A549 (cell line): ENCODE results near the gene SLC31A1. TPM values are rescaled to one million over a fixed set of nuclear protein-coding genes. Genes with fewer than 3 reads are reported as not detected.

Source experiments
- ATAC-seq, 2 experiments: fragments of 200-7000 bp in 1 of 2; fragments of >200 bp in 1 of 2; cut with Nextera tagmentation in 1 of 2; cut with Tn5 transposase in 1 of 2; 3 replicates each; pipeline versions ENCODE4 v1.8.0 to v1.9.1; 2018 to 2020; ENCODE audit warnings: mild to moderate bottlenecking in 1 of 2, moderate library complexity in 1 of 2
- CTCF ChIA-PET: fragments of 300-600 bp; sonication (Branson Sonifier 250); formaldehyde crosslinking; extraction: SDS; loops from one replicate; lab custom pipeline; 2021; ENCODE audit warnings: antibody characterized with exemption, inconsistent platforms; lab: Yijun Ruan, JAX
- POLR2A ChIA-PET: fragments of 350-600 bp; formaldehyde crosslinking; extraction: SDS; loops from one replicate; lab custom pipeline; 2021; ENCODE audit warnings: antibody characterized with exemption, inconsistent platforms; lab: Yijun Ruan, JAX
- DNase-seq, 2 experiments: peaks; one replicate each; pipeline versions ENCODE4 v3.0.0 to v3.0.0-alpha.2; 2011 to 2016; ENCODE audit warnings: low read depth in 1 of 2, low spot score in 1 of 2
- FAIRE-seq: peaks from 2 replicates; lab custom pipeline; 2011; peaks lifted over from hg19 to GRCh38; lab: Jason Lieb, UNC
- H3K27ac ChIP-seq, 2 experiments: fragments of >200 bp; sonication (Bioruptor Twin); formaldehyde crosslinking; 3 replicates each; pipeline ENCODE4 v1.5.1; 2016 to 2017
- H3K4me1 ChIP-seq: fragments of >200 bp; sonication (Bioruptor Twin); formaldehyde crosslinking; 3 replicates; pipeline ENCODE4 v1.6.1; 2016
- H3K4me2 ChIP-seq: fragments of >200 bp; sonication (Bioruptor Twin); formaldehyde crosslinking; 3 replicates; pipeline ENCODE4 v1.6.1; 2016
- H3K4me3 ChIP-seq: fragments of >200 bp; sonication (Bioruptor Twin); formaldehyde crosslinking; 3 replicates; pipeline ENCODE4 v1.5.1; 2016
- H3K9me3 ChIP-seq: fragments of >200 bp; sonication (Bioruptor Twin); formaldehyde crosslinking; 3 replicates; pipeline ENCODE4 v1.6.1; 2016
- CBX2 ChIP-seq: fragments of 200-600 bp; sonication (generic); IDR thresholded peaks from 2 replicates; pipeline ENCODE4 v1.6.1; 2016; ENCODE audit warnings: low read depth, mild to moderate bottlenecking, borderline replicate concordance
- CBX8 ChIP-seq: fragments of 200-600 bp; sonication (generic); IDR thresholded peaks from 2 replicates; pipeline ENCODE4 v1.6.1; 2016
- CEBPB ChIP-seq, 2 experiments: fragments of >200 bp in 1 of 2; sonication (Bioruptor Twin) in 1 of 2; formaldehyde crosslinking in 1 of 2; IDR thresholded peaks; 2 replicates each; pipeline ENCODE4 v1.6.1; 2012 to 2016
- CHD2 ChIP-seq: fragments of 150-350 bp; IDR thresholded peaks from 2 replicates; pipeline ENCODE4 v1.6.1; 2014; ENCODE audit warnings: low read length; ENCODE audit not compliant: partially characterized antibody
- CHD4 ChIP-seq: fragments of 200-600 bp; sonication (generic); IDR thresholded peaks from 2 replicates; pipeline ENCODE4 v1.6.1; 2016; ENCODE audit warnings: antibody characterized with exemption, mild to moderate bottlenecking, borderline replicate concordance
- EHF ChIP-seq: fragments of 250-450 bp; sonication (Bioruptor Pico); IDR thresholded peaks from 2 replicates; pipeline ENCODE4 v1.5.0; 2020; ENCODE audit warnings: mild to moderate bottlenecking
- EHMT2 ChIP-seq: fragments of 200-600 bp; sonication (generic); IDR thresholded peaks from 2 replicates; pipeline ENCODE4 v1.6.1; 2016; ENCODE audit warnings: antibody characterized with exemption, low read depth, mild to moderate bottlenecking, moderate library complexity
- ELK1 ChIP-seq: fragments of 150-350 bp; IDR thresholded peaks from 2 replicates; pipeline ENCODE4 v1.6.1; 2014; ENCODE audit warnings: low read depth, mild to moderate bottlenecking, low read length
- EP300 ChIP-seq, 2 experiments: fragments of >200 bp; sonication (Bioruptor Twin); formaldehyde crosslinking; IDR thresholded peaks; 2 replicates in 1 of 2; 3 replicates in 1 of 2; pipeline ENCODE4 v1.6.1; 2016 to 2017
- FOSB ChIP-seq: fragments of 250-450 bp; sonication (Bioruptor Pico); IDR thresholded peaks from 2 replicates; pipeline ENCODE4 v1.5.0; 2020; ENCODE audit warnings: mild to moderate bottlenecking, moderate library complexity
- FOXS1 ChIP-seq: fragments of 250-450 bp; sonication (Bioruptor Pico); IDR thresholded peaks from 2 replicates; pipeline ENCODE4 v1.5.0; 2020; ENCODE audit warnings: mild to moderate bottlenecking, moderate library complexity
- HEYL ChIP-seq: fragments of 250-450 bp; sonication (Bioruptor Pico); IDR thresholded peaks from 2 replicates; pipeline ENCODE4 v1.8.0; 2021; ENCODE audit warnings: mild to moderate bottlenecking, moderate library complexity
- HOXB5 ChIP-seq: fragments of 250-450 bp; sonication (Bioruptor Pico); IDR thresholded peaks from 2 replicates; pipeline ENCODE4 v1.5.0; 2020; ENCODE audit warnings: mild to moderate bottlenecking, moderate library complexity
- JUN ChIP-seq, 2 experiments: fragments of >200 bp; sonication (Bioruptor Twin); formaldehyde crosslinking; IDR thresholded peaks; 2 replicates in 1 of 2; 3 replicates in 1 of 2; pipeline ENCODE4 v1.6.1; 2016 to 2017
- JUNB ChIP-seq: fragments of >200 bp; sonication (Bioruptor Twin); formaldehyde crosslinking; IDR thresholded peaks from 2 replicates; pipeline ENCODE4 v1.6.1; 2016
- KDM5A ChIP-seq: fragments of 200-600 bp; sonication (generic); IDR thresholded peaks from 2 replicates; pipeline ENCODE4 v1.6.1; 2016; ENCODE audit warnings: antibody characterized with exemption, mild to moderate bottlenecking
- MAFK ChIP-seq: fragments of 450-650 bp; IDR thresholded peaks from 2 replicates; pipeline ENCODE4 v1.6.1; 2014; ENCODE audit not compliant: partially characterized antibody
- NPAS2 ChIP-seq: fragments of 250-450 bp; sonication (Bioruptor Pico); IDR thresholded peaks from 2 replicates; pipeline ENCODE4 v1.8.0; 2022; ENCODE audit warnings: mild to moderate bottlenecking, moderate library complexity, borderline replicate concordance
- NR3C1 ChIP-seq: fragments of >200 bp; sonication (Bioruptor Twin); formaldehyde crosslinking; IDR thresholded peaks from 3 replicates; pipeline ENCODE4 v1.6.1; 2017
- PHF8 ChIP-seq: fragments of 200-600 bp; sonication (generic); IDR thresholded peaks from 2 replicates; pipeline ENCODE4 v1.6.1; 2016; ENCODE audit warnings: low read depth, mild to moderate bottlenecking, antibody characterized with exemption, moderate library complexity, borderline replicate concordance
- RFX5 ChIP-seq: fragments of 450-650 bp; IDR thresholded peaks from 2 replicates; pipeline ENCODE4 v1.7.1; 2014; ENCODE audit warnings: antibody characterized with exemption, mild to moderate bottlenecking, moderate library complexity
- SREBF2 ChIP-seq: fragments of 450-650 bp; IDR thresholded peaks from 2 replicates; pipeline ENCODE4 v1.6.1; 2014; ENCODE audit warnings: mild to moderate bottlenecking, moderate library complexity
- TFCP2L1 ChIP-seq: fragments of 250-450 bp; sonication (Bioruptor Pico); IDR thresholded peaks from 2 replicates; pipeline ENCODE4 v1.5.0; 2021; ENCODE audit warnings: mild to moderate bottlenecking
- ZC3H11A ChIP-seq: fragments of 450-650 bp; IDR thresholded peaks from 2 replicates; pipeline ENCODE4 v1.6.1; 2014; ENCODE audit warnings: antibody characterized with exemption, mild to moderate bottlenecking
- WGBS: methylation state at CpG from one replicate; pipeline ENCODE4 v1.1.6; 2017; ENCODE audit errors: missing lambda C conversion rate; 5-methylcytosine and 5-hydroxymethylcytosine counted together
- polyA plus RNA-seq, 4 experiments: library from polyadenylated mRNA; depleted of rRNA in 3 of 4; stranded (reverse); fragments of >200 nt; fragmentation: RNase III in 1 of 4; extraction: RNeasy Plus Mini Kit Qiagen cat#74134 plus additional on column Dnase treatment in 1 of 4; gene quantifications; 2 replicates in 3 of 4; 3 replicates in 1 of 4; pipeline ENCODE4 v1.2.3, GENCODE V29; 2011 to 2017
- TF ChIP-seq, protein P1 (sequence below): fragments of 250-450 bp; sonication (Bioruptor Pico); IDR thresholded peaks from 2 replicates; pipeline ENCODE4 v1.5.0; 2021; ENCODE audit warnings: mild to moderate bottlenecking, moderate library complexity, borderline replicate concordance
- TF ChIP-seq, protein P2 (sequence below): fragments of >200 bp; sonication (Bioruptor Twin); formaldehyde crosslinking; IDR thresholded peaks from 3 replicates; pipeline ENCODE4 v1.5.1; 2016
- TF ChIP-seq, protein P3 (sequence below): fragments of 250-450 bp; sonication (Bioruptor Pico); IDR thresholded peaks from 2 replicates; pipeline ENCODE4 v1.5.0; 2020; ENCODE audit warnings: low read depth, mild to moderate bottlenecking, moderate library complexity

Gene SLC31A1
- polyA plus RNA-seq, 2 of the 4 experiments (the other 2 are of a cell fraction): 24.2 to 27.9 TPM

DNA sequence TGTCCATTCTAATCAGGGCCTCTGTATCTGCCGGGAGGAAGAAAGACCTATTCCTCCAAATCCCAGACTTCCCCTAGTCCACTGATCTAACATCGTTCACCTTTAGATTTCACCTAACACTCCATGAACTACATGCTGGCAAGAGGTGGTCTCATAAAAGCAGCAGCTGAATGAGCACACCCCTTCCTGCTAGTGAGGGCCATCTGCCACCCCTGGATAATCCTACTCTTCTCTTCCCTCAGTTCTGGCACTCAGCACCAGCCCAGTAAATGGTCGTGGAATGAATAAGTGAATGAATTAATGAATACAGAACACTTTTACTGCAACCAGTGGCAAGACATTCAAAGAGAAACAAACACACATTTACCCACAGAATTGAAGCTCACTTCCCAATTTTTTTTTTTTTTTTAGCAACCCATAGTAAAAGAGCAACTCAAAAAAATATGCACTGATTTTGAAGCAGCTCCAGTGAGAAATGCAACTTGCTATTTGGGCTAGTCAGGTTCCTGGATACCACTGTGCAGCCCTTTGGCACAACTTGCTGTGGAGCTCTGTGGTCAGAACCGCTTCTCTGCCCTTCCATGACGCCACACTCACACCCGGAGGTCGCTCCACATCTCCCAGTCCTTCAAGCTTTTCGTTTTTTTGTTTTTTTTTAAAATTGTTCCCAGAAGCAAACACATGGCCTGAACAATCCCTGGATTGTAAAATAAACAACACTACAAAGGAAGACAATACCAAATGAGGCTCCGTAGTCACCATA is 75.6 kb downstream of the SLC31A1 start:
- no peak overlapping the region for H3K4me2 ChIP-seq
- no peaks in the 10 kb centered on the region for H3K4me1 ChIP-seq
- DNase-seq: no peak
- no peak for ATAC-seq
- TF ChIP-seq EP300 (IDR thresholded peaks at IDR 0.05): no peak
- TF ChIP-seq CEBPB (IDR thresholded peaks at IDR 0.05): no peak
- no peak for TF ChIP-seq TFCP2L1 (CRISPR knock-in tag)
- TF ChIP-seq ZC3H11A: no peak
- no peak for TF ChIP-seq JUNB
- no peak for TF ChIP-seq HEYL (CRISPR knock-in tag)
- TF ChIP-seq EHF (CRISPR knock-in tag): no peak
- TF ChIP-seq NPAS2 (CRISPR knock-in tag): no peak
- no peak overlapping the region for H3K4me3 ChIP-seq
- no peak for FAIRE-seq
- CTCF ChIA-PET: interaction anchor here (1.0 to 3.6 kb wide), 3 partner anchors 12 to 104 kb away, joined by 3 to 20 read pairs (median 11); partner anchors contain the start of gene ALAD
- H3K9me3 ChIP-seq: no peaks in the 10 kb centered on the region
- WGBS: 50% methylated on average over 9 of the region's 9 CpGs
- POLR2A ChIA-PET: interaction anchor here (0.6 to 1.6 kb wide), 2 partner anchors 16 to 43 kb away, joined by 3 to 8 read pairs; partner anchors contain the start of gene WDR31
- H3K27ac ChIP-seq: no peak overlapping the region

GRCh38 chr9:113298311-113298710 is 77.0 kb downstream of the SLC31A1 start:
- Histone ChIP-seq H3K4me2 (no peak overlapping the region), H3K4me3 (no peak overlapping the region), H3K27ac (no peak overlapping the region), H3K9me3 (no peaks in the 10 kb centered on the region), H3K4me1 (no peaks in the 10 kb centered on the region)
- DNase-seq: no peak
- FAIRE-seq: no peak
- TF ChIP-seq CHD4 (no peak), KDM5A (no peak), RFX5 (no peak), TFCP2L1 (CRISPR knock-in tag) (no peak), NR3C1 (no peak), JUN (IDR thresholded peaks at IDR 0.05) (no peak), FOSB (CRISPR knock-in tag) (no peak), MAFK (no peak), CBX8 (no peak)
- TF ChIP-seq, protein P1, sequence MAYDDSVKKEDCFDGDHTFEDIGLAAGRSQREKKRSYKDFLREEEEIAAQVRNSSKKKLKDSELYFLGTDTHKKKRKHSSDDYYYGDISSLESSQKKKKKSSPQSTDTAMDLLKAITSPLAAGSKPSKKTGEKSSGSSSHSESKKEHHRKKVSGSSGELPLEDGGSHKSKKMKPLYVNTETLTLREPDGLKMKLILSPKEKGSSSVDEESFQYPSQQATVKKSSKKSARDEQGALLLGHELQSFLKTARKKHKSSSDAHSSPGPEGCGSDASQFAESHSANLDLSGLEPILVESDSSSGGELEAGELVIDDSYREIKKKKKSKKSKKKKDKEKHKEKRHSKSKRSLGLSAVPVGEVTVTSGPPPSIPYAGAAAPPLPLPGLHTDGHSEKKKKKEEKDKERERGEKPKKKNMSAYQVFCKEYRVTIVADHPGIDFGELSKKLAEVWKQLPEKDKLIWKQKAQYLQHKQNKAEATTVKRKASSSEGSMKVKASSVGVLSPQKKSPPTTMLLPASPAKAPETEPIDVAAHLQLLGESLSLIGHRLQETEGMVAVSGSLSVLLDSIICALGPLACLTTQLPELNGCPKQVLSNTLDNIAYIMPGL (CRISPR knock-in tag): no peak
- CTCF ChIA-PET: interaction anchor here (1.2 to 1.3 kb wide), 2 partner anchors 11 to 293 kb away, joined by 3 to 4 read pairs; no protein-coding TSS in a partner anchor
- no peak for ATAC-seq
- POLR2A ChIA-PET: no interaction called here
- WGBS: 68% methylated on average over 8 of the region's 8 CpGs

DNA sequence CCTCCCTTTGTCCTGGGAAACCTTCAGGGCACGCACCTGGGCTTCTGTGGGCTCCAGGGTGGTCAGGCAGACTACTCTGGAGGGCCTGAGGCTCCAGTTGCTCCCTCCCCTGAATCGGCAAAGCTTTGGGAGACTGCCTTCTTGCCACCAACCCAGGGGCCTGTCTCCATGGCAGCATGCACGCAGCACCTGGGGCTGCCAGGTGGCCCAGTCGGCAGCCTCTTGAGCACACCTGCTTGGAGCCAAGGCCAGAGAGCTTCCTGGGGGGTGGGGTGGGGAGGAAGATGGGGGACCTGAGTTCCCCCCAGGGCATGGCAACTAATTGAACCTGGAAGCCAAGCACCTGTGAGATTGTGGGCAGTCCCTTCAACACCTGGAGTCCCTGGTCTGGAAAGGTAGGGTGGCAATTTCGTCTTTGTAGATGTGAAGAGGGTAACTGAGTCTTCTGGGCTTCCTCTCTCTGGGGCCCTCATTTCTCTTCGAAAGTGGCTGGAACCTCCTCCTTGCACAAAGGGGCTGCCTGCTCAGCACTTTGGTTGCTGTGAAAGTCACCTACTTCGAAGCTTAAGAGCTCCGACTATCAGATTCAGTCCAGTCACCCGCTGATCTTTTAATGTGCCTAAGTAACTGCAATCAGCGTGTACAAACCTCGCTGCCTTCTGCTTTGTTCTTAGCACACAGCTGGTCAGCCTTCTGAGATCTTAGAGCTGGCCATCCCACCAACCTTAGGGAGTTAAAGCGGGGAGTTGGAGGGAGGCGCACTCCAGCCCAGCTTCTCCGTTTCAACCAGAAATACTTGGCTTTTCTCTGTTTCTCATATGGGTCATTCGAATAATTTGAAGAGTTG is 77.8 kb downstream of the SLC31A1 start:
- H3K9me3 ChIP-seq: no peaks in the 10 kb centered on the region
- ChIA-PET CTCF (interaction anchor here (0.6 to 1.3 kb wide), 3 partner anchors 11 to 292 kb away, joined by 3 to 4 read pairs (median 3); no protein-coding TSS in a partner anchor), POLR2A (no interaction called here)
- no peak for TF ChIP-seq EHF (CRISPR knock-in tag)
- TF ChIP-seq HOXB5 (CRISPR knock-in tag): no peak
- TF ChIP-seq CHD4: no peak
- TF ChIP-seq, protein P2, sequence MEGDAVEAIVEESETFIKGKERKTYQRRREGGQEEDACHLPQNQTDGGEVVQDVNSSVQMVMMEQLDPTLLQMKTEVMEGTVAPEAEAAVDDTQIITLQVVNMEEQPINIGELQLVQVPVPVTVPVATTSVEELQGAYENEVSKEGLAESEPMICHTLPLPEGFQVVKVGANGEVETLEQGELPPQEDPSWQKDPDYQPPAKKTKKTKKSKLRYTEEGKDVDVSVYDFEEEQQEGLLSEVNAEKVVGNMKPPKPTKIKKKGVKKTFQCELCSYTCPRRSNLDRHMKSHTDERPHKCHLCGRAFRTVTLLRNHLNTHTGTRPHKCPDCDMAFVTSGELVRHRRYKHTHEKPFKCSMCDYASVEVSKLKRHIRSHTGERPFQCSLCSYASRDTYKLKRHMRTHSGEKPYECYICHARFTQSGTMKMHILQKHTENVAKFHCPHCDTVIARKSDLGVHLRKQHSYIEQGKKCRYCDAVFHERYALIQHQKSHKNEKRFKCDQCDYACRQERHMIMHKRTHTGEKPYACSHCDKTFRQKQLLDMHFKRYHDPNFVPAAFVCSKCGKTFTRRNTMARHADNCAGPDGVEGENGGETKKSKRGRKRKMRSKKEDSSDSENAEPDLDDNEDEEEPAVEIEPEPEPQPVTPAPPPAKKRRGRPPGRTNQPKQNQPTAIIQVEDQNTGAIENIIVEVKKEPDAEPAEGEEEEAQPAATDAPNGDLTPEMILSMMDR: no peak
- TF ChIP-seq SREBF2: no peak
- no peak for TF ChIP-seq CBX8
- no peak for TF ChIP-seq KDM5A
- TF ChIP-seq FOXS1 (CRISPR knock-in tag): no peak
- no peak for TF ChIP-seq EHMT2
- TF ChIP-seq CHD2: no peak
- TF ChIP-seq CBX2: no peak
- no peak for TF ChIP-seq ELK1
- TF ChIP-seq, protein P3, sequence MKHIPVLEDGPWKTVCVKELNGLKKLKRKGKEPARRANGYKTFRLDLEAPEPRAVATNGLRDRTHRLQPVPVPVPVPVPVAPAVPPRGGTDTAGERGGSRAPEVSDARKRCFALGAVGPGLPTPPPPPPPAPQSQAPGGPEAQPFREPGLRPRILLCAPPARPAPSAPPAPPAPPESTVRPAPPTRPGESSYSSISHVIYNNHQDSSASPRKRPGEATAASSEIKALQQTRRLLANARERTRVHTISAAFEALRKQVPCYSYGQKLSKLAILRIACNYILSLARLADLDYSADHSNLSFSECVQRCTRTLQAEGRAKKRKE (CRISPR knock-in tag): no peak
- TF ChIP-seq PHF8: no peak
- 69% methylated on average over 13 of the region's 15 CpGs for WGBS
- H3K4me1 ChIP-seq: no peaks in the 10 kb centered on the region
- no peak overlapping the region for H3K4me2 ChIP-seq
- no peak overlapping the region for H3K27ac ChIP-seq
- no peak for ATAC-seq
- no peak for FAIRE-seq
- no peak overlapping the region for H3K4me3 ChIP-seq
- no peak for DNase-seq
